ENCODE measurements around the gene PUDP. TPM values are rescaled to one million over a fixed set of nuclear protein-coding genes. Genes with fewer than 3 reads are reported as not detected.
"Not testable (repeated sequence)": the region's sequence is repeated elsewhere in the genome, so short reads cannot be mapped to it uniquely, and the experiment has no call there.

Gene PUDP
- total RNA-seq, 4 donors from 2014 or later: 5.5 to 15.5 (median 11.9) TPM

DNA sequence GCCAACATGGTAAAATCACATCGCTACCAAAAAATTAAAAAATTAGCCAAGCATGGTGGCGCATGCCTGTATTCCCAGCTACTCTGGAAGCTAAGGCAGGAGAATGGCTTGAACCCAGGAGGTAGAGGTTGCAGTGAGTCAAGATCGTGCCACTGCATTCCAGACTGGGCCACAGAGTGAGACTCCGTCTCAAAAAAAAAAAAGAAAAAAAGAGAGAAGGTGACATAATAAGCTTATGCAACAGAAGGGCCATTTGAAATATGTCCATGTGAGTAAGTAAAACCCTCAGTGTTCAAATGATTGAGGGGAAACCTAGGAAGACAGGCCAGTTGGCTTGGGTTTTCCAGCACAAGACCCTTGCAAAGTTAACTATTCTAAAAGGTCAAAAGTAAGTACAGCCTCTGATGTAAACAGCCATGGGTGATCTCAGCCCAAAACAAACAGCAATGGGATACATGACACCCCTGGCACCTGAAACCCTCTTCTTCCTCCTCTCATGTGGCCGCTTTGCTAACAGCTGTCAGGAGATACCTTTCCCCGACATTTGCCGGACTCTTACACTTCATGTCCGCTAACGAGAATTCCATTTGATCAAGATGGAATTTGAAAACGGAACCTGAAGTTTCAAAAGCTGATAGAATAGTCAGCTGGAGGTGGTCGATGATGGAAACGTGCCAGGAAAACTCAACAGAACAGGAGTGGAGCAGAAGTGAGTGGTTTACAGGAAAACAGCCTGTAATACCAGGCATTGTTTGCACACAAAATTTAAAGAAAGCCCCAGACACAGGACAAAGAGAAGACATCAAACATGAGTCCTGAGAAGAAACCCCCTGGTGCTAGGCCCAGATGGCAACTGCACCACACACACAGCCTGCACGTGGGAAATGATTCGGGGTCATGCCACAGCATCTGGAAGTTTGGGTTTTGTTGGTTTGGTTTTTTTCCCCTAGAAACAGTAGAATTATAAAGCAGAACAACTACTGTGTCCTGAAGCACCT lies 93.4 kb downstream of the PUDP start:
- TF ChIP-seq, protein P1, sequence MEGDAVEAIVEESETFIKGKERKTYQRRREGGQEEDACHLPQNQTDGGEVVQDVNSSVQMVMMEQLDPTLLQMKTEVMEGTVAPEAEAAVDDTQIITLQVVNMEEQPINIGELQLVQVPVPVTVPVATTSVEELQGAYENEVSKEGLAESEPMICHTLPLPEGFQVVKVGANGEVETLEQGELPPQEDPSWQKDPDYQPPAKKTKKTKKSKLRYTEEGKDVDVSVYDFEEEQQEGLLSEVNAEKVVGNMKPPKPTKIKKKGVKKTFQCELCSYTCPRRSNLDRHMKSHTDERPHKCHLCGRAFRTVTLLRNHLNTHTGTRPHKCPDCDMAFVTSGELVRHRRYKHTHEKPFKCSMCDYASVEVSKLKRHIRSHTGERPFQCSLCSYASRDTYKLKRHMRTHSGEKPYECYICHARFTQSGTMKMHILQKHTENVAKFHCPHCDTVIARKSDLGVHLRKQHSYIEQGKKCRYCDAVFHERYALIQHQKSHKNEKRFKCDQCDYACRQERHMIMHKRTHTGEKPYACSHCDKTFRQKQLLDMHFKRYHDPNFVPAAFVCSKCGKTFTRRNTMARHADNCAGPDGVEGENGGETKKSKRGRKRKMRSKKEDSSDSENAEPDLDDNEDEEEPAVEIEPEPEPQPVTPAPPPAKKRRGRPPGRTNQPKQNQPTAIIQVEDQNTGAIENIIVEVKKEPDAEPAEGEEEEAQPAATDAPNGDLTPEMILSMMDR (IDR thresholded peaks at IDR 0.05): no peak
- ATAC-seq (ENCODE audit: low FRiP score) (no peak), DNase-seq (ENCODE audit: low spot score) (no peak)

DNA sequence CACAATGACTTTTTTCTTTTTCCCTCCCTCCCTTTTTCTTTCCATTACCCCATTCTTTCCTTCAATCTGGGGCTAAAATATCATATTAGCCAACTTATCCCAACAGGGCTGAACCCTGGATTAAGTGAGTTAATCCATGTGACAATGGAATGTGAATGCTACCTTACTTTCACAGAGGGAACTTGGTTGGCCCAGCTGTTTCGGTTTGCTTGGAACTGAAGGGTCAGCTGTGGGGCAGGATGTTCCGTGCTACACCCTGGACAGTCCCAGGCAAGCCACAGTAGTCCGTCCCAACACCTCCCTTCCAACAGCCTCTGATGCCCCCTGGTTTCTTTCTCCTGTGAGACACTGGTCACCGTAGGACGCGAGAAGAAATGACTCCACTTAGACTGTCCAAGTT lies 95.4 kb downstream of the PUDP start:
- TF ChIP-seq, protein P1 (IDR thresholded peaks at IDR 0.05): no peak
- ATAC-seq (ENCODE audit: low FRiP score): no peak
- no peak for DNase-seq (ENCODE audit: low spot score)

DNA sequence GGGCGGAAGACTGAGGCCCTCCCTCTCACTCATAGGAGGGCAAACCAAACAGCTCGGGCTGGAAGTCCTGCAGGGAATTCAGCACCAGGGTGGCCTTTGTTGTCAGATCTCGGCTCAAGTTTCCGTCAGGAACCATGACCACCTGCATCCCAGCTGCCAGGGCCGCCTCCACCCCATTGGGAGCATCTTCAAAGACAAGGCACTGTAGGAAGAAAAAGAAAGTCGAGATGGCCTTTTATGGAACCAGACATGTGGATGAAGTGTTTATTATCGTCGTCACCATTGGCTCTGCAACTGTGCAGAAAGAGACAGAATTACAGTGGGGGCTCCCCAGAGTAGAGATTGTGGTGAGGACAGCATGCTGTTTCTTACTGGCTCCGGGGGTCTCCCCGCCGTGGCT lies 97.7 kb downstream of the PUDP start:
- ATAC-seq (ENCODE audit: low FRiP score) (no peak), DNase-seq (ENCODE audit: low spot score) (no peak)
- TF ChIP-seq, protein P1 (IDR thresholded peaks at IDR 0.05): no peak

DNA sequence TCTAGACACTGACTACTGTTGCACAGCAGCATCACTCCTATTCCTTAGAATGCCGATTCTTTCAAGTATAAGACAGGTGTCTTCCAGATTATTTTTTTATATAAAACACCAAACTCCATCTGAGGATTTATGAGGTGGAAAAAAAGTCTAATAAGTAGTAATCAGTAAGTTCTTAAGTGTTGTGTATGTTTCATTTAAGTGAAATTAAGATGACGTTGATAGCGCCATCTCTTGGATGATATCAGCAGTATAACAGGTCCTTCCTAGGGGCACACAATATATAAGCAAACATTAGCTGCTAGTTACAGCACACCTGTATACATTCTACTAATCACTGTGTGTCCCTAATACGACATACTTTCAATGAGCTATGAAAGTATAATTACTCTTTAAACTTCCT lies 100.0 kb downstream of the PUDP start:
- ATAC-seq (ENCODE audit: low FRiP score): no peak
- DNase-seq (ENCODE audit: low spot score): no peak
- TF ChIP-seq, protein P1 (IDR thresholded peaks at IDR 0.05): no peak

DNA sequence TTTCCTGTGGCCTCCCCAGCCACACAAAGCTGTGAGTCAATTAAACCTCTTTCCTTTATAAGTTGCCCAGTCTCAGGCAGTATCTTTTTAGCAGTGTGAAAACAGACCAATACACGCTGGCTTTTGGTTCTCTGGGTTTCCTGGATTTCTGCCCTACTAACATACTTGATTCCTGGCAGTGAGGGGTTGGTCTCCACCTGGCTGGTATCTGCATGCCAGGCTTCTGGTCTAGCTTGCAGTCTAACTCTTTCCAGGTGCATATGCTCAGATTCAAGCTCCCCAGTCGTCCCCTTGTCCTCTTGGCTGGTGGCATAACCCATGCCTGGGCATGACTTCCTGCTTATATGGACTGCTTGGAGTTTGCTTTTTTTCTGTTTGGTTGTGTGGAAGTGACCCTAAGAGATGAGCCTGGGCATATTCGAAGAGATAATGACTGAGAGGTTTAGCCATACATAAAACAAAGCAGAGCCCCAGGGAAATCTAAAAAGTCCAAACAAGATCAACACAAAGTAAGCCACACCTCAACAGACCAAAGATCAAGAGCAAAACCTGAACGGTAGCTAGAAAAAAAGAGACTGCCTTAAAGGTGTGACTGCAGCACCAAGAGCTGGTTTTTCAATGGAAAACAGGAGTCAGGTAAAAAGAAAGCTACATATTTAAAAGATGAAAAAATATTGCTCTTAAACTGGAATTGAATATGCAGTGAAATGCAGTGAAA lies 102.6 kb downstream of the PUDP start:
- DNase-seq (ENCODE audit: low spot score) (no peak), ATAC-seq (ENCODE audit: low FRiP score) (no peak)
- TF ChIP-seq, protein P1 (IDR thresholded peaks at IDR 0.05): no peak

DNA sequence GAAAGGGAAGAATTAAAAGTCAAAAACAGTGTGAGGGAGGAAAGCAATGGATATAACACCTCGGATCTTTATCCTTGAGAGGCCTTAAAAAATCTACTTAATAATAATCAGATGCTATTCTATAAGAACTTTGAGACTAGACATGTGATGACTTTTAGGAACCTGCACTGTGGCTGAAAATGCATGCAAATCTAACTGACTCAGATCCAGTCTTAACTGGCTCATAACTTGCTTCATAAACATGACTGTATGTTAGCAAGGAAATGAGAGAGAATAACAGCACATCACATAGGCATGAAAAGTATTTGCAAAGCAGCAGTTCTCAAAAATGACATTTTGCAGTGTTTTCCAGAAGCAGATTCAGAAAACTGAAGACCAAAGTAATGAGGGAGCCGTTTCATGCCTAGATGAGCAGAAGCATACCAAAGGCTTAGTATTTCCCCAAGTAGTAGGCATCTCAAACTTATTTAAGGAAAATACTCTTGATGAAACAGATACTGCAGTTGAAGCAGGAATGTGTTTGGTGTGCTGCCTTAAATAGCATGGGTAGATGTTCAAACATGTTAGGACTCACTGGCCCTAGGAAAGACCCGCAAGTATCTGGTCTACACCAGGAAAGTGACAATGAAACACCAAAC lies 104.0 kb downstream of the PUDP start:
- not testable (repeated sequence) for DNase-seq (ENCODE audit: low spot score); ATAC-seq (ENCODE audit: low FRiP score)

DNA sequence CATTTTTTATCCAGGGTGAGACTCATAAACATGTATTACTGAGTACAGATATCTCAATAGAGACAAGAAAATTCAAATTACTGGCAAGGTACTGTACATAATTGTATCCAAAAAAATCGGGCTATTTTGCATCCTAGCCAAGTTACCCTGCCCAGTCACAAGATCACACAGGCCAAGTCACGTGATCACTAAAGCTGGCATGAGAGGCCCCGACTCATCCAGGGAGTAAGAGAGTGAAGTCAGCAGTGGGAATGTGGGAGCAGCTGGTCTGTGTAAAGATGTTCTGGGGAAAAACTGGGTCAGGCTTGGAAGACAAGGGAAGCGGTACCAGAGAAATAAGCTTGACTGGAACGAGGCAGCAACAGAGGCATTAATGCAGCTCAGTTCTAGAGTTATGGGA lies 119.7 kb downstream of the PUDP start:
- TF ChIP-seq, protein P1 (IDR thresholded peaks at IDR 0.05): no peak
- ATAC-seq (ENCODE audit: low FRiP score) (no peak), DNase-seq (ENCODE audit: low spot score) (no peak)

All from omental fat pad (tissue), 4 donors.